CD14-positive monocyte (primary cell): ENCODE results near the gene C1orf87. TPM values are rescaled to one million over a fixed set of nuclear protein-coding genes. Genes with fewer than 3 reads are reported as not detected.

Experiments
- DNase-seq, 3 donors: peaks; one replicate each; pipeline ENCODE4 v3.0.0-alpha.2; 2011 to 2022
- H2AFZ ChIP-seq: 2 replicates; pipeline ENCODE4 v1.6.0; 2012; ENCODE audit warnings: mild to moderate bottlenecking, low read depth, low read length, inconsistent platforms; ENCODE audit not compliant: insufficient read depth, poor library complexity, severe bottlenecking
- H3K27ac ChIP-seq, 2 donors: 1 replicate in 1 of 2; 2 replicates in 1 of 2; pipeline ENCODE4 v1.5.1; 2012 to 2013; ENCODE audit warnings: low read length in 2 of 2, control low read depth in 1 of 2, inconsistent platforms in 1 of 2, low read depth in 1 of 2, mild to moderate bottlenecking in 1 of 2
- H3K27me3 ChIP-seq, 2 donors: one replicate each; pipeline versions ENCODE4 v1.6.0 to v1.6.1; 2011 to 2013; ENCODE audit warnings: low read length in 2 of 2; ENCODE audit not compliant: control insufficient read depth in 2 of 2, insufficient read depth in 2 of 2
- H3K36me3 ChIP-seq, 2 donors: replicated peaks in 1 of 2; 1 replicate in 1 of 2; 2 replicates in 1 of 2; pipeline versions ENCODE4 v1.5.1 to v1.6.1; 2012 to 2013; ENCODE audit warnings: low read length in 2 of 2, control low read depth in 1 of 2, inconsistent platforms in 1 of 2, mild to moderate bottlenecking in 1 of 2; ENCODE audit not compliant: insufficient read depth in 2 of 2, control insufficient read depth in 1 of 2
- H3K4me1 ChIP-seq, 2 donors: 1 replicate in 1 of 2; 2 replicates in 1 of 2; pipeline versions ENCODE4 v1.5.1 to v1.6.1; 2012 to 2013; ENCODE audit warnings: low read length in 2 of 2, control low read depth in 1 of 2, inconsistent platforms in 1 of 2, mild to moderate bottlenecking in 1 of 2, moderate library complexity in 1 of 2; ENCODE audit not compliant: insufficient read depth in 2 of 2, control insufficient read depth in 1 of 2
- H3K4me2 ChIP-seq: replicated peaks from 2 replicates; pipeline ENCODE3; 2012; ENCODE audit warnings: low read length, moderate library complexity, mild to moderate bottlenecking; ENCODE audit not compliant: poor library complexity, severe bottlenecking; ENCODE audit errors: extremely low read depth
- H3K4me3 ChIP-seq, 3 experiments: fragments of 200-600 bp in 1 of 3; sonication (generic) in 1 of 3; replicated peaks in 1 of 3; 1 replicate in 2 of 3; 2 replicates in 1 of 3; pipeline ENCODE4 v1.5.1; 2011 to 2013; ENCODE audit warnings: low read length in 3 of 3, mild to moderate bottlenecking in 3 of 3, control low read depth in 2 of 3, low read depth in 2 of 3, inconsistent platforms in 1 of 3, moderate library complexity in 1 of 3
- H3K79me2 ChIP-seq: 2 replicates; pipeline ENCODE4 v1.6.0; 2012; ENCODE audit warnings: mild to moderate bottlenecking, control low read depth, inconsistent platforms, low read length, moderate library complexity; ENCODE audit not compliant: insufficient read depth
- H3K9ac ChIP-seq: 2 replicates; pipeline ENCODE4 v1.6.0; 2017; ENCODE audit warnings: low read length, mild to moderate bottlenecking; ENCODE audit not compliant: insufficient read depth, poor library complexity, severe bottlenecking
- H3K9me3 ChIP-seq, 2 donors: replicated peaks in 1 of 2; 1 replicate in 1 of 2; 2 replicates in 1 of 2; pipeline versions ENCODE4 v1.5.1 to v1.6.1; 2012 to 2013; ENCODE audit warnings: low read length in 2 of 2, control low read depth in 1 of 2; ENCODE audit not compliant: control insufficient read depth in 1 of 2, insufficient read depth in 1 of 2
- H4K20me1 ChIP-seq: 2 replicates; pipeline ENCODE4 v1.6.0; 2012; ENCODE audit warnings: mild to moderate bottlenecking, low read length, control low read depth, moderate library complexity; ENCODE audit not compliant: insufficient read depth
- H3K27ac Mint-ChIP-seq, 7 donors: one replicate each; pipeline ENCODE4 v1.8.0; 2020; ENCODE audit warnings: mild to moderate bottlenecking in 7 of 7, mixed read lengths in 7 of 7, moderate library complexity in 6 of 7, inconsistent platforms in 2 of 7
- H3K27me3 Mint-ChIP-seq, 3 donors: one replicate each; pipeline ENCODE4 v1.8.0; 2021 to 2022; ENCODE audit warnings: low read depth in 3 of 3, mild to moderate bottlenecking in 3 of 3, mixed read lengths in 3 of 3, moderate library complexity in 3 of 3, inconsistent platforms in 1 of 3
- H3K36me3 Mint-ChIP-seq, 2 donors: one replicate each; pipeline ENCODE4 v1.8.0; 2020; ENCODE audit warnings: mixed read lengths in 2 of 2, inconsistent platforms in 1 of 2, mild to moderate bottlenecking in 1 of 2
- H3K4me1 Mint-ChIP-seq: one replicate; pipeline ENCODE4 v1.8.0; 2020; ENCODE audit warnings: mild to moderate bottlenecking, mixed read lengths
- H3K4me3 Mint-ChIP-seq, 2 donors: one replicate each; pipeline ENCODE4 v1.8.0; 2020; ENCODE audit warnings: mild to moderate bottlenecking in 2 of 2, mixed read lengths in 2 of 2, moderate library complexity in 1 of 2
- H3K9me3 Mint-ChIP-seq, 7 donors: one replicate each; pipeline ENCODE4 v1.8.0; 2020 to 2022; ENCODE audit warnings: mixed read lengths in 7 of 7, mild to moderate bottlenecking in 6 of 7, moderate library complexity in 6 of 7, inconsistent platforms in 2 of 7
- WGBS: methylation state at CpG from one replicate; pipeline ENCODE4 v1.1.5; 2013; ENCODE audit warnings: missing lambda C conversion rate; ENCODE audit not compliant: insufficient coverage; 5-methylcytosine and 5-hydroxymethylcytosine counted together
- intact Hi-C, 2 donors: fragments of 100-400 bp; cut with micrococcal nuclease; formaldehyde crosslinking; loops; one replicate each; pipeline versions ENCODE4 v1.15.0 to v1.15.1; 2023
- polyA plus RNA-seq, 3 donors: library from polyadenylated mRNA; depleted of rRNA in 1 of 3; unstranded in 2 of 3; stranded (reverse) in 1 of 3; fragments of 300-500 nt in 2 of 3; fragments of >200 nt in 1 of 3; fragmentation: Illumina TruSeq in 2 of 3; gene quantifications; 1 replicate in 2 of 3; 2 replicates in 1 of 3; pipeline ENCODE4 v1.2.3, GENCODE V29; 2012 to 2021
- TF ChIP-seq, protein P1 (sequence below): fragments of 200-600 bp; IDR thresholded peaks from one replicate; pipeline ENCODE4 v1.8.0; 2022; ENCODE audit warnings: antibody characterized with exemption, mild to moderate bottlenecking

Gene C1orf87
- polyA plus RNA-seq, 3 donors = not detected

- no peaks in the 10 kb centered on the region for H3K36me3 Mint-ChIP-seq
- TF ChIP-seq, protein P1, sequence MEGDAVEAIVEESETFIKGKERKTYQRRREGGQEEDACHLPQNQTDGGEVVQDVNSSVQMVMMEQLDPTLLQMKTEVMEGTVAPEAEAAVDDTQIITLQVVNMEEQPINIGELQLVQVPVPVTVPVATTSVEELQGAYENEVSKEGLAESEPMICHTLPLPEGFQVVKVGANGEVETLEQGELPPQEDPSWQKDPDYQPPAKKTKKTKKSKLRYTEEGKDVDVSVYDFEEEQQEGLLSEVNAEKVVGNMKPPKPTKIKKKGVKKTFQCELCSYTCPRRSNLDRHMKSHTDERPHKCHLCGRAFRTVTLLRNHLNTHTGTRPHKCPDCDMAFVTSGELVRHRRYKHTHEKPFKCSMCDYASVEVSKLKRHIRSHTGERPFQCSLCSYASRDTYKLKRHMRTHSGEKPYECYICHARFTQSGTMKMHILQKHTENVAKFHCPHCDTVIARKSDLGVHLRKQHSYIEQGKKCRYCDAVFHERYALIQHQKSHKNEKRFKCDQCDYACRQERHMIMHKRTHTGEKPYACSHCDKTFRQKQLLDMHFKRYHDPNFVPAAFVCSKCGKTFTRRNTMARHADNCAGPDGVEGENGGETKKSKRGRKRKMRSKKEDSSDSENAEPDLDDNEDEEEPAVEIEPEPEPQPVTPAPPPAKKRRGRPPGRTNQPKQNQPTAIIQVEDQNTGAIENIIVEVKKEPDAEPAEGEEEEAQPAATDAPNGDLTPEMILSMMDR = no peak
Measured at GRCh38 chr1:60101516-60101915, 27.9 kb upstream of the C1orf87 start.

GRCh38 chr1:60091195-60091715 lies 17.7 kb upstream of the C1orf87 start:
- Histone ChIP-seq H3K4me2 (no peak overlapping the region), H3K9ac (no peak overlapping the region), H3K27ac (no peak overlapping the region), H3K27me3 (no peaks in the 10 kb centered on the region), H2AFZ (no peak overlapping the region), H3K79me2 (no peaks in the 10 kb centered on the region), H3K36me3 (no peaks in the 10 kb centered on the region), H3K4me1 (no peaks in the 10 kb centered on the region), H3K9me3 (no peaks in the 10 kb centered on the region), H3K4me3 (no peak overlapping the region), H4K20me1 (no peaks in the 10 kb centered on the region)
- no peak overlapping the region for H3K4me3 Mint-ChIP-seq
- TF ChIP-seq, protein P1 = no peak
- no peaks in the 10 kb centered on the region for H3K4me1 Mint-ChIP-seq
- intact Hi-C loops = no loop called here
- no peaks in the 10 kb centered on the region for H3K36me3 Mint-ChIP-seq
- H3K9me3 Mint-ChIP-seq = no peaks in the 10 kb centered on the region
- 80% methylated on average over 2 of the region's 6 CpGs for WGBS
- peaks cover 0 to 2% (median 0%) of the 10 kb centered on the region in 3 donors for H3K27me3 Mint-ChIP-seq
- DNase-seq = no peak
- H3K27ac Mint-ChIP-seq = no peak overlapping the region

More at GRCh38 chr1:60101516-60101915, 27.9 kb upstream of the C1orf87 start:
- no peaks in the 10 kb centered on the region for H3K9me3 ChIP-seq
- no peaks in the 10 kb centered on the region for H3K36me3 ChIP-seq
- DNase-seq = no peak
- no peaks in the 10 kb centered on the region for H3K4me1 Mint-ChIP-seq
- H3K4me1 ChIP-seq = no peaks in the 10 kb centered on the region
- H4K20me1 ChIP-seq = no peaks in the 10 kb centered on the region
- H3K27ac Mint-ChIP-seq = no peak overlapping the region
- no peak overlapping the region for H3K4me2 ChIP-seq
- H3K4me3 Mint-ChIP-seq = no peak overlapping the region
- no peaks in the 10 kb centered on the region for H3K27me3 ChIP-seq
- no peak overlapping the region for H2AFZ ChIP-seq
- peaks cover 0 to 5% (median 2%) of the 10 kb centered on the region in 7 donors for H3K9me3 Mint-ChIP-seq
- no peaks in the 10 kb centered on the region for H3K79me2 ChIP-seq
- intact Hi-C loops = no loop called here
- H3K4me3 ChIP-seq = no peak overlapping the region
- no peak overlapping the region for H3K27ac ChIP-seq
- WGBS = 100% methylated on average over 1 of the region's 2 CpGs
- H3K27me3 Mint-ChIP-seq = no peaks in the 10 kb centered on the region
- no peak overlapping the region for H3K9ac ChIP-seq
